ENCODE measurements around the gene SMIM33. TPM values are rescaled to one million over a fixed set of nuclear protein-coding genes. Genes with fewer than 3 reads are reported as not detected.

The SMIM33 gene
- total and polyA plus RNA-seq, 9 of the 15 experiments (the other 6 are each of a cell fraction or from before 2014, with no cell fraction given), result not detected

- TF ChIP-seq, protein P1, sequence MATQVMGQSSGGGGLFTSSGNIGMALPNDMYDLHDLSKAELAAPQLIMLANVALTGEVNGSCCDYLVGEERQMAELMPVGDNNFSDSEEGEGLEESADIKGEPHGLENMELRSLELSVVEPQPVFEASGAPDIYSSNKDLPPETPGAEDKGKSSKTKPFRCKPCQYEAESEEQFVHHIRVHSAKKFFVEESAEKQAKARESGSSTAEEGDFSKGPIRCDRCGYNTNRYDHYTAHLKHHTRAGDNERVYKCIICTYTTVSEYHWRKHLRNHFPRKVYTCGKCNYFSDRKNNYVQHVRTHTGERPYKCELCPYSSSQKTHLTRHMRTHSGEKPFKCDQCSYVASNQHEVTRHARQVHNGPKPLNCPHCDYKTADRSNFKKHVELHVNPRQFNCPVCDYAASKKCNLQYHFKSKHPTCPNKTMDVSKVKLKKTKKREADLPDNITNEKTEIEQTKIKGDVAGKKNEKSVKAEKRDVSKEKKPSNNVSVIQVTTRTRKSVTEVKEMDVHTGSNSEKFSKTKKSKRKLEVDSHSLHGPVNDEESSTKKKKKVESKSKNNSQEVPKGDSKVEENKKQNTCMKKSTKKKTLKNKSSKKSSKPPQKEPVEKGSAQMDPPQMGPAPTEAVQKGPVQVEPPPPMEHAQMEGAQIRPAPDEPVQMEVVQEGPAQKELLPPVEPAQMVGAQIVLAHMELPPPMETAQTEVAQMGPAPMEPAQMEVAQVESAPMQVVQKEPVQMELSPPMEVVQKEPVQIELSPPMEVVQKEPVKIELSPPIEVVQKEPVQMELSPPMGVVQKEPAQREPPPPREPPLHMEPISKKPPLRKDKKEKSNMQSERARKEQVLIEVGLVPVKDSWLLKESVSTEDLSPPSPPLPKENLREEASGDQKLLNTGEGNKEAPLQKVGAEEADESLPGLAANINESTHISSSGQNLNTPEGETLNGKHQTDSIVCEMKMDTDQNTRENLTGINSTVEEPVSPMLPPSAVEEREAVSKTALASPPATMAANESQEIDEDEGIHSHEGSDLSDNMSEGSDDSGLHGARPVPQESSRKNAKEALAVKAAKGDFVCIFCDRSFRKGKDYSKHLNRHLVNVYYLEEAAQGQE (IDR thresholded peaks at IDR 0.05; ENCODE audit: borderline replicate concordance), result peak; percentile 94
- TF ChIP-seq, protein P1 (CRISPR knock-in tag; IDR thresholded peaks at IDR 0.05; ENCODE audit: low read depth), result no peak
- TF ChIP-seq CGGBP1 (CRISPR knock-in tag; IDR thresholded peaks at IDR 0.05) (no peak), CHAMP1 (IDR thresholded peaks at IDR 0.05) (no peak), MEIS2 (IDR thresholded peaks at IDR 0.05; ENCODE audit: partially characterized antibody) (no peak), NR2C1 (IDR thresholded peaks at IDR 0.05) (no peak), NR2C1 (tag; IDR thresholded peaks at IDR 0.05) (no peak), ZNF174 (CRISPR knock-in tag; IDR thresholded peaks at IDR 0.05) (no peak), NONO (IDR thresholded peaks at IDR 0.05; ENCODE audit: low read depth in 2 of 2, low read length in 1 of 2) (no peak), HDAC6 (IDR thresholded peaks at IDR 0.05; ENCODE audit: low read depth, low read length) (no peak), POLR2A (conservative IDR thresholded peaks at IDR 0.05) (no peak), ZNF507 (tag; conservative IDR thresholded peaks at IDR 0.05) (no peak), KDM4B (IDR thresholded peaks at IDR 0.05; ENCODE audit: borderline replicate concordance in 2 of 2, low read depth in 1 of 2) (no peak), KAT2B (IDR thresholded peaks at IDR 0.05; ENCODE audit: low read depth, low read length) (no peak), ZNF695 (CRISPR knock-in tag; IDR thresholded peaks at IDR 0.05) (no peak), FOXA1 (IDR thresholded peaks at IDR 0.05; ENCODE audit: borderline replicate concordance) (no peak)
- TF ChIP-seq, protein P2, sequence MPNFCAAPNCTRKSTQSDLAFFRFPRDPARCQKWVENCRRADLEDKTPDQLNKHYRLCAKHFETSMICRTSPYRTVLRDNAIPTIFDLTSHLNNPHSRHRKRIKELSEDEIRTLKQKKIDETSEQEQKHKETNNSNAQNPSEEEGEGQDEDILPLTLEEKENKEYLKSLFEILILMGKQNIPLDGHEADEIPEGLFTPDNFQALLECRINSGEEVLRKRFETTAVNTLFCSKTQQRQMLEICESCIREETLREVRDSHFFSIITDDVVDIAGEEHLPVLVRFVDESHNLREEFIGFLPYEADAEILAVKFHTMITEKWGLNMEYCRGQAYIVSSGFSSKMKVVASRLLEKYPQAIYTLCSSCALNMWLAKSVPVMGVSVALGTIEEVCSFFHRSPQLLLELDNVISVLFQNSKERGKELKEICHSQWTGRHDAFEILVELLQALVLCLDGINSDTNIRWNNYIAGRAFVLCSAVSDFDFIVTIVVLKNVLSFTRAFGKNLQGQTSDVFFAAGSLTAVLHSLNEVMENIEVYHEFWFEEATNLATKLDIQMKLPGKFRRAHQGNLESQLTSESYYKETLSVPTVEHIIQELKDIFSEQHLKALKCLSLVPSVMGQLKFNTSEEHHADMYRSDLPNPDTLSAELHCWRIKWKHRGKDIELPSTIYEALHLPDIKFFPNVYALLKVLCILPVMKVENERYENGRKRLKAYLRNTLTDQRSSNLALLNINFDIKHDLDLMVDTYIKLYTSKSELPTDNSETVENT (CRISPR knock-in tag; IDR thresholded peaks at IDR 0.05), result no peak
These were observed 48.4 kb upstream of the SMIM33 start (continued) for GRCh38 chr5:139422307-139422893.

All from K562 (cell line).